ENCODE data around the gene ABCA2. TPM values are rescaled to one million over a fixed set of nuclear protein-coding genes. Genes with fewer than 3 reads are reported as not detected.

ABCA2 gene
- total RNA-seq, 1 experiment from 2014 or later = 114 TPM

GRCh38 chr9:136973618-136974617, 54.1 kb downstream of the ABCA2 start:
- no peak overlapping the region for H3K4me2 ChIP-seq (ENCODE audit: low read length)
- no peak for DNase-seq (ENCODE audit: low read depth, low spot score)
- no peaks in the 10 kb centered on the region for H3K79me2 ChIP-seq (ENCODE audit: insufficient read depth, low read length)
- no peak for ATAC-seq
- no peak overlapping the region for H3K9ac ChIP-seq (ENCODE audit: low read length)
- BruUV-seq (replicated peaks) = no TSS peak
- no peaks in the 10 kb centered on the region for H3K27me3 ChIP-seq (ENCODE audit: insufficient read depth, low read length)
- ChIA-PET CTCF (interaction anchor here (1.2 to 2.0 kb wide), 2 partner anchors 26 to 56 kb away, joined by 3 to 8 read pairs; no protein-coding TSS in a partner anchor), RAD21 (ENCODE audit: low non-redundant PET in 1 of 2, low total read pairs in 2 of 2, uncharacterized antibody in 2 of 2, unreplicated experiment in 2 of 2) (no interaction called here), POLR2A (interaction anchor here (1.0 kb wide), 1 partner anchor 9 kb away, joined by 3 read pairs; no protein-coding TSS in a partner anchor)
- no peak overlapping the region for H3K27ac ChIP-seq (ENCODE audit: low read depth, low read length)
- no peaks in the 10 kb centered on the region for H3K36me3 ChIP-seq (ENCODE audit: control insufficient read depth in 1 of 2, insufficient read depth in 2 of 2, low read length in 2 of 2)
- H3K9me2 ChIP-seq (ENCODE audit: insufficient read depth) = no peaks in the 10 kb centered on the region
- no peaks in the 10 kb centered on the region for H4K20me1 ChIP-seq (ENCODE audit: insufficient read depth)
- H3K4me1 ChIP-seq (ENCODE audit: control insufficient read depth in 1 of 2, insufficient read depth in 2 of 2, low read length in 2 of 2) = peaks cover 2 to 29% of the 10 kb centered on the region in 2 experiments; a peak in 3 of 4 replicates
- TF ChIP-seq REST (IDR thresholded peaks at IDR 0.05; ENCODE audit: low read depth) (no peak), EZH2 (IDR thresholded peaks at IDR 0.05) (no peak), SP1 (IDR thresholded peaks at IDR 0.05; ENCODE audit: low read depth) (no peak), ZFX (IDR thresholded peaks at IDR 0.05) (no peak), ATF3 (IDR thresholded peaks at IDR 0.05) (no peak), TCF7L2 (IDR thresholded peaks at IDR 0.05; ENCODE audit: borderline replicate concordance, extremely low read depth, insufficient read depth, insufficient read length) (no peak), JUND (IDR thresholded peaks at IDR 0.05) (no peak), CBX3 (IDR thresholded peaks at IDR 0.05; ENCODE audit: low read depth) (no peak)
- H2AFZ ChIP-seq (ENCODE audit: low read depth, low read length, poor library complexity, severe bottlenecking) = no peak overlapping the region
- intact Hi-C loops (cut with micrococcal nuclease) = no loop called here
- no peak overlapping the region for H3K4me3 ChIP-seq (replicated peaks in 1 of 2; ENCODE audit: low read depth in 1 of 2, low read length in 2 of 2)
- H3K9me3 ChIP-seq (ENCODE audit: control insufficient read depth in 1 of 2, insufficient read depth in 1 of 2, low read depth in 1 of 2, low read length in 2 of 2) = no peaks in the 10 kb centered on the region

Measured in HCT116 (cell line).